HG03103 (cell line): Measurements from ENCODE around the gene SURF4.

ENCODE experiments used
- ATAC-seq: cut with Tn5 transposase; IDR thresholded peaks from one replicate; pipeline ENCODE4 v1.9.1; 2021; ENCODE audit warnings: low read depth; ENCODE audit not compliant: unreplicated experiment

The SURF4 gene

DNA sequence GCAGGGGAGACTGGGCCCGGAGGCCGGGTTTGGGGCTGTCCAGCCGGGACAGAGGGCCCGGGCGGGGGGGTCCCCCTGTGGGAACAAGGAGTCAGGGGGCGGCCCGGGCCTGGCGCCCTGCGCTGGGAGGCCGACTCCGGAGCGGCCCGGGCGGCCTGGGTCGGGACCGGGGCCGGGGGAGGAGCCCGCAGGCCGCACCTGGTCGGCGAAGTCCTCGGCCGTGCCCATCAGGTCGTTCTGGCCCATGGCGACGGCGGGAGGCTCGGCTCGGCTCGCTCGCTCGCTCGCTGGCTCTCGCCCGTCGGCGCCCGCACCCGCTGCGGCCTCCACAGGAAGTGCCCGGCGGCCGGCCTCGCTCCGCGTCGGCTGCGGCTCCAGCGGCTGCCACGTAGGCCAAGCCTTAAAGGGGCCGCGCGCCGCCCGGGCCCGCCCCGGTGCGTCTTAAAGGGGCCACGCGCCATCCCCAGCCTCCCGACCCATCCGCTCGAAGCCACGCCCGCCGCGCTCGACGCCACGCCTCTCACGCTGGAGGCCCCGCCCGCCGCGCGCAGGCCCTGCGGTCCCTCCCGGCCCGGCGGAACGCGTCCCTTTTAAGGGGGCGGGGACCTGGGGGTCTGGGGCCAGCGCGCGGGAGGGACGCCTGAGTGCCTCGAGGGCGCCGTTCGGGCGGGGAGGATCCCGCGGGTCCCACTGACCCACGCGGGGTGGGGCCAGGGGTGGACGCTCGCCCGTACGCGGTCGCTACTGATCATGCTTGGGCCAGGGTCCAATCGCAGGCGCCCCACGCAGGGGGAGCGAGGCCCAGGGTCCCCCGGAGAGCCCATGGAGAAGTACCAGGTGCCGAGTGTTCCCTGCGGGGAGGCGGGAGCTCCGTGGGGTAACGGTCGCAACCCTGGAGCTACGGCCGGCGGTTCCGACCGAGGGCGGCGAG, at the start of gene SURF4, which contains the start of gene STKLD1:
SURF4 (minus strand) TSS at position 337 of the 931 bp plus-strand sequence; CDS start at position 246, 91 bp downstream.
STKLD1 (plus strand) TSS at position 643 of the 931 bp plus-strand sequence; CDS start at position 751, 108 bp downstream.
- ATAC-seq, result peak; percentile 76

DNA sequence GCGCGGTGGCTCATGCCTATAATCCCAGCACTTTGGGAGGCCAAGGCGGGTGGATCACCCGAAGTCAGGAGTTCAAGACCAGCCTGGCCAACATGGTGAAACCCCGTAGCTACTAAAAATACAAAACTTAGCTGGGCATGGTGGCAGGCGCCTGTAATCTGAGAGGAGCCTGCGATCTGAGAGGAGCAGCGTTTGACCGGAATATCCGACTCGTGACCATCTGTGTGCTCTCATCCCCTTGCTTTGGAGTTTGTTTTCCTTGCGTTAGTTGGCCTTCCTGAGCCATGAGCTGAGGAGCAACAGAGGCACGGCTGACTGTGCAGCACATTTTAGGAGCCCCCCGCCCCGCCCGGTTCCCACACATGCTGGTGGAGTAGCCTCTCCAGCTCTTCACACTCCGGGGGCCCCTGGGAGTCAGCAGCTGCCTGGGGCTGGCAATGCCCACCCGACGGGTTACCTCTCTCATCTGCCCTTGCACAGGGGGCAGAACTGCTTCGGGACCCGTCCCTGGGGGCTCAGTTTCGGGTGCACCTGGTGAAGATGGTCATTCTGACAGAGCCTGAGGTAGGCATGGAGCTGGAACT, 49.3 kb upstream of the SURF4 start:
- ATAC-seq, result no peak

GRCh38 chr9:133424187-133424586, 48.3 kb upstream of the SURF4 start:
- no peak for ATAC-seq

DNA sequence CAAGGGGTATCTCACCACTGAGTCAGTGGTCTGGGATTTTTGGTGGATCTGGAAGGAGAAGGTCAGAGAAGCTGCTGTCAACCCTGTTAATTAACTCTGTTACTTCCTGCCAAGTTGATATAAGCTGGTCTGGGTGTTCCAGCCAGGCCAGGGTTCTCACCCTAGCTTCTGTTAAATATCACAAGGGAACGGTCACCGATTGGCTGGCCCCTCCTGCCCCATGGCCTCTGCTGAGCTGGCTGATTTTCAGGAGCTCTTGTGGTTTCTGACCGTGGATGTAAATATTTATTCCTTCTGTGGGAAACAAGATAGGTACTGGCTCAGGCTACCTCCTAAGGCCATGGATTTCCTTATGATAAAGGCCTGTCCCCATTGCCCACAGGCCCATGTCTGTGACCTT, 47.4 kb upstream of the SURF4 start:
- no peak for ATAC-seq

DNA sequence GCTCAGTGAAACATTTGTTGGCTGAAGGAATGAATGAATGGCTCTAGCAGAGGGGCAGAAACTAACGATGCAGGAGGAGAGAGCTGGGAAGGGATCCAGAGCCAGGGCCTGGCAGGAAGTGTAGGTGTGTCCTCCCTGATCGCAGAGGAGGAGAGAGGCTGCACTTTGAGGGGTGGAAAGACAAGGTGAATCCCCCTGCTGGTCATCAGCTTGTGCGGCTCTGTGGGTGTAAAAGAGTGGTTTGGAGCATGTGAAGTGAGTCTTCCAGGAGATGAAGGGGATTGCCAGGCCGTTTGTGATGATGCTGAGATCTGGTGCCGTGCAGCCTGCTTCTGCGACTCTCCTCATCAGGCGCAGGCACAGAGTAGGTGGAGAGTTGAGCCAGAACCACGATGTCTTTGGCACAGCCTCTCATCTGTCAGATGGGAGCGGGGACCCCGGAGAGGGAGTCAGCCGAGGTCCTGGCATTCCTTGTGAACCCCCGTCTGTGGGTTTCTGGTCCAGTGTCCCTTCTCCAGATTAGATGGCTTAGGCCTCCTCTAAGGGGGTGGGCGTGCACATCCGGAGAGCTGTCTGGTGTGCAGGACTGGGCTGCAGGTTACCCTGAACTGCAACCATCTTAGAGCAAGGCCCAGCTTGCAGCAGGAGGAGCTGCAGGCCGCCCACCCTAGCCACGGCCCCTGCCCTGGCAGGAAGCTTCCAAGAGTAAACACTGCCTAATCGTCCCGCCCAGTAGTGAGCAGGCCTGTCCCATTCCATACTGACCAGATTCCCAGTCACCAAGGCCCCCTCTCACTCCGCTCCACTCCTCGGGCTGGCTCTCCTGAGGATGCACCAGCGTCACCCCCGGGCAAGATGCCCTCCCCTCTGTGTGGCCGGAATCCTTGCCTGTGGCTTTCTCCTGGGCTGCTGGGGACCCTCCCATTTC, 46.0 kb upstream of the SURF4 start, which contains the start of gene ADAMTS13:
ADAMTS13 (plus strand) TSS at position 753 of the 928 bp plus-strand sequence; CDS start at position 830, 77 bp downstream.
- ATAC-seq, result no peak

DNA sequence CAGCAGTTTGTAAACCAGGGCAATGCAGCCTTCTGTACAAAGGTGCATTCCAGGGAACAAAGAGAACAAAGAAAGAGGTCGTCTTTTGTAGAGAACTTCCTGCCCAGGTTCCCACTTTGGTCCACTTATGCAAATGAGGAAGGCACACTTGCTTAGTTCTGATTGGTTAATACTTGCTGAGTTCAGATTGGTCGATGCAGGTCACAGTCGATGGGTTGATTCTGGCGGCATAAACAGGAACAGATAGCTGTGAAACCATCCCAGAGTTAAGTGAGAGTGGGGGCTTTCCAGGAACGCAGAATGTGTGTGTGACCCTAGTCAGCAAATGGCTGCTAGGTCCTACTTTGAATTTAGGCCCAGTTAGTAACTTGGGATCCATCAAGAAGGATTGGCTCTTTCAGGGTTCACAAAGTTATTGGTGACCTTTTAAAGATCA, 44.5 kb upstream of the SURF4 start:
- no peak for ATAC-seq

DNA sequence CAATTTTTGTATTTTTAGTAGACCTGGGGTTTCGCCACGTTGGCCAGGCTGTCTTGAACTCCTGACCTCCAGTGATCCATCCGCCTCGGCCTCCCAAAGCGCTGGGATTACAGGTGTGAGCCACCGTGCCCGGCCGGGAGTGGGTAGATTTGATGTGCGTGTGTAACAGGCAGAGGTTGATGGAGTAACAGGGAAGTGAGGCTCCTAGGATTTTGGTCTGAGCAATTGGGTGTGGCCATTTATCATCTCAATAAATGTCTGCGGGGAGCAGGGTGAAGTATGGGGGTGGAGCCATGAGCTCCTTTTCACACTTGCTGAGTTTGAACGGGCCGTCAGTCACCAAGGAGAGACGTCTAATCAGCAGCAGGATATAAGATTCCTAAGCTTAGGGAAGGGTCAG, 43.1 kb upstream of the SURF4 start:
- no peak for ATAC-seq

DNA sequence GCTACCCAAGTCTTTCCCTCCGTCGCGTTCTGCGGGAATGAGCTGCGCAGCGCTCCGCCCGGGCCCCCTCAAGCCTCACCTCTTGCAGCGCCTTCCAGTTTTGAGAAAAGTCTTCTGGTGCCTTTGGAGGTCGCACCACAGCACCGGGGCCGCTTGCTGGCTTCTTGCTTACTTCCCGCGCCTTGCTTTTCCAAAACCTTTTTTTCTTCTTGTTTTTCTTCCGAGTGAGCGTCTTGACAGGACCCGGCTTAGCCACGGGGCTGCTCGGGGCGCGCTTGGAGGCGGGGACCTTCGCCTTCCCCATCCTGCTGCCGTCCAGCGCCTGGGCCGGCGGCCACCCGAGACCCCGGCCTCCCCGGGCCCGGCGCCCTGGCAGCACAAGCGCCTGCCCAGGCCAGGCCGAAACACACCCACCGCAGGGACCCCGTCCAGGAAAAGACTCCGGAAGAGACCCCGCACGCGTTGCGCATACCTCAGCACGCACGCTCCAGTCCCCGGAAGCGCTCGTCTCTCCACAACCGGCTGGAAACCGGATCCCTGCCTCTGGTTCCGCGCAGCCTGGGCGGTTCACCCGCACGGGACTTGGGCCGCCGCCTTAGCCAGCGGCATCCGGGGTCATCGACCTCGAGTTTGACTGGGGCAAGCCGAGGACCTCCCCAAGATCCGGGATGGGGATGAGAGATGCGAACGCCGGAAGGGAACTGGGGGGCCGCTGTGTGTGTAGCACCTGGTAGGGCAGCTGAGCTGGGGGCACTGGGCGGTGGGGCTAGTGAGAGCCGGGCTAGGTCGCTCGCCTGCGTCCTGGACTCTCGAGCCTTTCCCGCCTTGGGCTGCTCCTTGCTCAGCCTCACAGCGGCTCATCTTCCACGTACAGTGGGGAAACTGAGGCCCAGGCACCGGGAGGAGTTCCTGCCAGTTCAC, 41.9 kb upstream of the SURF4 start, which contains the start of gene REXO4:
REXO4 (minus strand) TSS at position 470 of the 921 bp plus-strand sequence; CDS start at position 304, 166 bp downstream.
- ATAC-seq, result peak; percentile 81

GRCh38 chr9:133415170-133415569, 39.3 kb upstream of the SURF4 start:
- ATAC-seq, result no peak

GRCh38 chr9:133408042-133408441, 32.2 kb upstream of the SURF4 start:
- no peak for ATAC-seq

- ATAC-seq, result no peak
Measured at GRCh38 chr9:133406480-133407307, 30.8 kb upstream of the SURF4 start.

DNA sequence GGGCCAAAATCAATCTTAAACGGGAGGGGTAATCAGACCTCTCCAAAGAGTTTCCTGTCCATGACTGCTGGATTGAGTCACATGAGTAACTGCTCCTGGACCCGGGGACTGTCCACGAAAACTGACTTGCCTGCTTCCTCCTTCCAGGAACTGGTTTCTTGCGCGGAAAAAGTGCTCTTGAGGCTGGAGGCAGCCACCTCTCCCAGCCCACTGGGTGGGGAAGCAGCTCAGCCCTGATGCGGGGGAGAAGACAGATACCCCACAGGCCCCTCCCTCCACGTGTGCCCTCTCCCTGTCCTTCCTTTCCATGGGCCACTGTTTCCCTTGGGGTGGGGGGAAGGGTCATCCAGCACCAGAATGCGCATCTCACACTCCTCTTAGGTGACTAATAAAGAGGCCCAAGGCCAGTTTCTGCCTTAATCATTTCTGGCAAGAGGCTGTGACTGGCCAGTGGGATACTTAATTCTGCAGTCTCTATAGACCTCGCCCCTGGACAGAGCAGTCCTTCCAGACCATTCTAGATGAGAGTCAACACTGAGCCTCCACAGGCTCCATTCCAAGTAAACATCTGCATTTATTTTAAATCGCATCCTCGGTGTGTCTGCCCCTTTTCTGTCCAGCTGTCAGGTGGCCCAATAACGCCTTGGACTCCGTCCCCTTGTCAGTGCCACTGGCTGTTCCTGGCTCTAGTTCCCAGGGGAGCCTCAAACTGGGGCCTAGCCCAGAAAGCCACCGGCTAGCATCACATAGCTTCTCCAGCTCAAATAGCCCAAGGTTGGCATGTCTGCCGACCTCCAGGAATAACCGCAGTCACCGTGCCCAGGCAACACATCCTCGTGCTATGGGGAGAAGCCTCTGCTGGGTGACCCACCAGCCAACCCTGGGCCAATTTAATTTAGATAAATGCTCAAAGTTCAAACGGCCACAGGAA, 29.9 kb upstream of the SURF4 start:
- no peak for ATAC-seq

- ATAC-seq, result no peak
Measured at GRCh38 chr9:133404454-133405002, 28.7 kb upstream of the SURF4 start.

- ATAC-seq, result no peak
Measured at GRCh38 chr9:133403766-133404453, 28.1 kb upstream of the SURF4 start.

- no peak for ATAC-seq
Measured at GRCh38 chr9:133402689-133403088, 26.8 kb upstream of the SURF4 start.

GRCh38 chr9:133401588-133401987, 25.7 kb upstream of the SURF4 start:
- no peak for ATAC-seq
